ENCODE measurements around the gene GYS1. TPM values are rescaled to one million over a fixed set of nuclear protein-coding genes. Genes with fewer than 3 reads are reported as not detected.

GYS1 gene
- total and polyA plus RNA-seq, 8 donors = 7.3 to 18.2 (median 13.6) TPM

DNA sequence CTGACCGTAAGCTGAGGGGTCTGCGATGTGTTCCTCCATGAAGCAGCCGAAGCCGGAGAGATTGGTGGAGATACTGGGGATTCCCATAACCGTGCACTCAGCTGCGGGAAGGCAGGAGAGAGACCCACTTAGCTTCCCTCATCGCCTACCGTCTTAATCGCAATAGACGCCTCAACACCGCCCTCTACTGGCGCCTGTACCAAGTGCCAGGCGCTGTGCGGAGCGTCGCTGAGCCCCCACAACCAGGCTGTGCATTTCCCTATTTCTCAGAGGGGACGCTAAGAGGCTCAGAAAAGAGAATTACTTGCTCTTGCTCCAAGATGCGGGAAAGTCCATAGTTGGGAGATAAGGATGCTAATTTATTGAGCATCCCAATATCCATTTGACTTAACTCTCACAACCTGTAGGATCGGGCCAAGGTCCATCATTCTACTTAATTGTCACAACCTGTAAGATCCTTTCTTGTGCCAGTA, 22.1 kb downstream of the GYS1 start:
- Histone ChIP-seq H3K27me3 (no peaks in the 10 kb centered on the region), H3K4me1 (peaks cover 0 to 8% (median 5%) of the 10 kb centered on the region in 3 donors), H3K9me3 (no peaks in the 10 kb centered on the region), H3K4me3 (no peak overlapping the region), H3K36me3 (no peaks in the 10 kb centered on the region), H3K27ac (no peak overlapping the region)
- FAIRE-seq = no peak
- WGBS, 2 donors = 25 to 26% methylated on average over 19 of the region's 19 CpGs
- peak in 5 of 6 donors; percentile 71 to 95 (median 76) for DNase-seq
- ATAC-seq = peak; percentile 59 to 79 (median 66)
- intact Hi-C loops (cut with DNase I) = no loop called here
- TF ChIP-seq, protein P1, sequence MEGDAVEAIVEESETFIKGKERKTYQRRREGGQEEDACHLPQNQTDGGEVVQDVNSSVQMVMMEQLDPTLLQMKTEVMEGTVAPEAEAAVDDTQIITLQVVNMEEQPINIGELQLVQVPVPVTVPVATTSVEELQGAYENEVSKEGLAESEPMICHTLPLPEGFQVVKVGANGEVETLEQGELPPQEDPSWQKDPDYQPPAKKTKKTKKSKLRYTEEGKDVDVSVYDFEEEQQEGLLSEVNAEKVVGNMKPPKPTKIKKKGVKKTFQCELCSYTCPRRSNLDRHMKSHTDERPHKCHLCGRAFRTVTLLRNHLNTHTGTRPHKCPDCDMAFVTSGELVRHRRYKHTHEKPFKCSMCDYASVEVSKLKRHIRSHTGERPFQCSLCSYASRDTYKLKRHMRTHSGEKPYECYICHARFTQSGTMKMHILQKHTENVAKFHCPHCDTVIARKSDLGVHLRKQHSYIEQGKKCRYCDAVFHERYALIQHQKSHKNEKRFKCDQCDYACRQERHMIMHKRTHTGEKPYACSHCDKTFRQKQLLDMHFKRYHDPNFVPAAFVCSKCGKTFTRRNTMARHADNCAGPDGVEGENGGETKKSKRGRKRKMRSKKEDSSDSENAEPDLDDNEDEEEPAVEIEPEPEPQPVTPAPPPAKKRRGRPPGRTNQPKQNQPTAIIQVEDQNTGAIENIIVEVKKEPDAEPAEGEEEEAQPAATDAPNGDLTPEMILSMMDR (IDR thresholded peaks at IDR 0.05) = peak; percentile 79 to 93 (median 82)

DNA sequence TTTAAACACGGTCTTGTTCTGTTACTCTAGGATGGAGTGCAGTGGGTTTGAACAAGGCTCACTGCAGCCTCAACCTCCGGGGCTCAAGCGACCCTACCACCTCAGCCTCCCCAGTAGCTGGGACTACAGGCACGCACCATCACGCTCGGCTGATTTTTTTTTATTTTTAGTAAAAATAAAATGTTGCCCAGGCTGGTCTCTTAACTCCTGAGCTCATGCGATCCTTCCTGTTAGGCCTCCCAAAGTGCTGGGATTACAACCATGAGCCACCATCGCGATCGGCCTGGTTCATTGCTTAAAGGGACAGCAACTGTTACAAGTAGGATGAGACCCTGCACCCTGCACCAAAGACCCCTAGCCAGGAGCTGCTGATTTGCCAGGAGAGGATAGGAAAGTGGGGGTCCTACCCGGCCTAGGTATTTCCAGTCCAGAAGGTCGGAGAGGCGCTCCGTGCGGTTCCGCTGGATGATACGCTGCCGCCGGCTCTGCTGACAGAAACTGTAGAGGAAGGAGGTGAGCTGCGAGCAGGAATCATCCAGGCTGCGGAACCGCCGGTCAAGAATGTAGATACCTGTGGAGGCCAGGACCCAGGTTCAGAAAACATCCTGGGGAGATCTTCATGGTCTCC, 22.9 kb downstream of the GYS1 start:
- no peak for FAIRE-seq
- Histone ChIP-seq H3K9me3 (no peaks in the 10 kb centered on the region), H3K4me1 (peaks cover 0 to 8% (median 5%) of the 10 kb centered on the region in 3 donors), H3K36me3 (no peaks in the 10 kb centered on the region), H3K4me3 (no peak overlapping the region), H3K27ac (no peak overlapping the region), H3K27me3 (no peaks in the 10 kb centered on the region)
- DNase-seq = peak in 2 of 6 donors; percentile 32 to 44
- intact Hi-C loops (cut with DNase I) = no loop called here
- no peak for ATAC-seq
- WGBS, 2 donors = 89 to 90% methylated on average over 23 of the region's 23 CpGs
- TF ChIP-seq, protein P1 (IDR thresholded peaks at IDR 0.05) = no peak

DNA sequence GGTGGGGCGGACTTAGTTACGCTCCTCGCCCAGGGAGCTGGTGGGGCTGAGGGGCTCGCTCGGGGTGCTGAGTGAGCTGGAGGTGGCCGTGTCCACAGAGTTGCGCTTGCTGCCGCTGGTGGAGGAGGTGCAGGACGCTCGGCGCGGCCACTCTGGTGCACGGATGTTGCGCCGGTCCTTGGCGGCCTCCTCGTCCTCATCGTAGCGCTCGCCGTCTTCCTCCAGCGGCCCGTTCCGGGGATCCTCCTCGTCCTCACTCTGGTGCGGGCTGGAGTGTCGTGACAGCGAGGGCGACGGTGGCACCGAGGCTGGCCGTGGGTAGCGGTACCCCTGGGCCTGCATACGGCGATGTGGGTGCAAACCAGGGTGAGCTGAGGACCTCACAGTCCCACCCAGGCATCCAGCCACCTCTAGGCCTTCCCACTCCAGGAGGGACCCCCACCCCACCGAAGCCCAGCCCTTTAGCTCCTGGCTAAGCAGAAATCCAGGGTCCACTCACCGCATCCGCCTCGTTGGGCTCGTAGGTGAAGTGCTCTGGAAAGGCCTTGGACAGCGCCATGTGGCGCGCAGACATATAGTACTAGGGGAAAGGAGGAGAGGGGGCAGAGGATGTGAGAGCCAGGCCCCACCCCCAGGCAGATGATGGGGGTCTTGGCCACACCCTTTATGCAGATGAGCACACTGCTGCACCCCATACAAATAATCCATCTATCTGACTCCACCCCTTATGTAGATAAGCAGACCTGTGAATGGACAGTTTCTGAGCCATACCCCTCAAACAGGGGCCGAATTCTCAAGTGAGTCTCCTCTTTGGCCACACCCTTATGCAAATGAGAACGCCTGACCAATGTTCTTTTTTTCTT, 23.6 kb downstream of the GYS1 start:
- Histone ChIP-seq H3K9me3 (no peaks in the 10 kb centered on the region), H3K27me3 (no peaks in the 10 kb centered on the region), H3K4me1 (peaks cover 3 to 8% (median 7%) of the 10 kb centered on the region in 3 donors), H3K27ac (no peak overlapping the region), H3K36me3 (no peaks in the 10 kb centered on the region), H3K4me3 (no peak overlapping the region)
- TF ChIP-seq, protein P1 (IDR thresholded peaks at IDR 0.05) = no peak
- intact Hi-C loops (cut with DNase I) = loop anchor here in 2 of 3 donors (5.0 to 10.0 kb wide), 3 partner anchors 95 to 175 kb away; partner anchors contain the start of gene PPP1R15A (in 1 of the 2)
- no peak for FAIRE-seq
- peak in 4 of 6 donors; percentile 26 to 74 (median 38) for DNase-seq
- WGBS, 2 donors = 93 to 94% methylated on average over 45 of the region's 45 CpGs
- no peak for ATAC-seq

DNA sequence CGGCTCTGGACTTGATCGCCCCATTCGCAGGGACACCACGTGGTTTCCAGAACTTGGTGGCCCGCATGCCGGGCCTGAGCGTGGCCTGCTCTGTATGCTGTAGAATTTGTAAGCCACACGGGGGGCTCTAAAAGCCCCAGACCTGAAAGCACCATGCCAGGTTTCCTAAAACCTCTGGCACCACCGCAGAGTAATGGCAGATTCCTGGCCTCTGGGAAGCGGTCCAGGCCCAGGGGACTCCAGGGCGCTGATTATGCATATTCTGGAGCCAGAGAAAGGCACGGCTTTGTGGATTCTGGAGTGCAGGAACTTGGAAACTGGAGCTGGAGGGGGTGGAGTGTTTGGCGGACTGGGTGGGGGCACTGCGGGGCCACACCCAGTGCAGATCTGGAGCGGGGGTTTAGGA, 24.3 kb downstream of the GYS1 start:
- intact Hi-C loops (cut with DNase I) = loop anchor here in 2 of 3 donors (5.0 to 10.0 kb wide), 3 partner anchors 94 to 174 kb away; partner anchors contain the start of gene PPP1R15A (in 1 of the 2)
- peak in 1 of 6 donors; percentile 30 for DNase-seq
- FAIRE-seq = no peak
- no peak for ATAC-seq
- Histone ChIP-seq H3K27me3 (no peaks in the 10 kb centered on the region), H3K9me3 (no peaks in the 10 kb centered on the region), H3K4me3 (no peak overlapping the region), H3K4me1 (peaks cover 9 to 14% (median 11%) of the 10 kb centered on the region in 3 donors), H3K27ac (no peak overlapping the region), H3K36me3 (no peaks in the 10 kb centered on the region)
- 88 to 93% methylated on average over 15 of the region's 15 CpGs for WGBS, 2 donors
- TF ChIP-seq, protein P1 (IDR thresholded peaks at IDR 0.05) = no peak
